ELF-1 (cell line): ENCODE data around the gene PRR20D.
A peak's percentile ranks its signal among the peaks of the same experiment; 100 is the strongest.
"Not testable (repeated sequence)": the region's sequence is repeated elsewhere in the genome, so short reads cannot be mapped to it uniquely, and the experiment has no call there.

ENCODE experiments used
- DNase-seq: peaks from one replicate; pipeline ENCODE4 v3.0.0-alpha.2; 2016; ENCODE audit warnings: low read depth, low spot score

Gene PRR20D

DNA sequence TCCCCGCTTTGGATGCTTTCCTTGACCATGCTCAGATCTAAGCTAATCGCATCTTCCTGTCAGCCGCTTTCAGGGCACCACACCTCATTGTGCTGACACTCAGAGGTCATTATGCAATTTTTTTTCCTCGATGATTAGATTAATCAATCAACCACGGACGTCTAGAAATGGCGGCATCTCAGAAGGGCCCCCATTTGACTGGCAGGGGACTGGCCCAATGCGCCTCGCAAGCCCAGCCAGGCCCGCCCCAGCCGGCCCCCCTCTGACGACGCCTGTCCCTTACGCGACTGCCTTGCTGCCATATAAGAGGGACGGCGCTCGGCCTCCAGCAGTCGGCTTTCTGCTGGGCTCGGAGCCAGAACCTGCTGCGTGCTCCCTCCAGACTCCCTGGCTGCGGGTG is at the start of gene PRR20D:
TSS of gene PRR20D (plus strand) at position 301 of the 400 bp plus-strand sequence. CDS start 387 bp downstream, outside the sequence.
- not testable (repeated sequence) for DNase-seq

DNA sequence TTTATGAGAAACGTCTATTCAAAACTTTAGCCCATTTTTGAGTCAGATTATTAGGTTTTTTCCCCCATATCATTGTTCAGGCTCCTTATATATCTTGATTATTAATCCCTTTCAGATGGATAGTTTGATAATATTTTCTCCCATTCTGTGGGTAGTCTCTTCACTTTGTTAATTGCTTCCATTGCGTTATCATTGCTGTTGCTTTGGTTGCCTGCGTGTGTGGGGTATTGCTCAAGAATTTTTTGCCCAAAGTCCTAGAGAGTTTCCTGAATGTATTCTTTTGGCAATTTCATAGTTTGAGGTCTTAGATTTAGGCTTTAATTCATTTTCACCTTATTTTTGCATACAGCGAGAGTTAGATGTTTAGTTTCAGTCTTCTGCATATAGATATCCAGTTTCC is 45.5 kb upstream of the PRR20D start:
- DNase-seq: no peak

DNA sequence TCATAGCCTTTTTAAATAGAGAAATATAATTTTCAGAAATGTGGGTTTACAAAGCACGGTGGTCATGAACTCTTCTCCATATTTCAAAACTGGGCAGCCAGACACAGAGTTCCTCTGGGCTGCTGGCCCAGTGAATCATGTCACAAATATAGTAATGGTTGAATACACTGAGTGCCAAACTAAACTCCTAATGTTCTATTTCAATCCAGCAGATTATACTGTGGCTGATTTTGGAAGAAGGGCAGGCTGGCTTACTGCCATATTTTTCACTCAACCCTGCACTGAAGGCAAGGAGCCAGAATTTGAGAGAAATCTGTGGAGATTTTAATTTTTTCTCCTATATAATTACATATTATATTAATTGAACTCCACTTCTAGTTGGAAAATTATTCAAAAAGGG is 36.8 kb upstream of the PRR20D start:
- DNase-seq: no peak

DNA sequence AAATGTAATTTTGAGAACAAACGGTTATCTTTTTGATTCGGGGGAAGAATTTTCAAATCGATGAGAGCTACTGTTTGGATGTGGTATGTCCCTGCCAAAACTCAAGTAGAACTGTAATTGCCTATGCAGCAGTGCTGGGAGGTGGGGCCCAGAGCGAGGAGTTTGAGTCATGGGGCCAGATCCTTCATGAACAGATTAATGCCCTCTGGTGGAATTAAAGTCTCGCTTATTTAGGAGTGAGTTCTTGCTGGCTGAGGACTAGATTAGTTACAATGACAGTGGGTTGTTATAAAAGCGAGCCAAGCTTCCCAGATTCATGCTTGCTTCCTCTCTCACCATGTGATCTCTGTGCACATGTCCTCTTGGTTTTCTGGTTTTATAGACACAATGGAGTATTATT is 31.5 kb upstream of the PRR20D start:
- DNase-seq: peak; percentile 9

DNA sequence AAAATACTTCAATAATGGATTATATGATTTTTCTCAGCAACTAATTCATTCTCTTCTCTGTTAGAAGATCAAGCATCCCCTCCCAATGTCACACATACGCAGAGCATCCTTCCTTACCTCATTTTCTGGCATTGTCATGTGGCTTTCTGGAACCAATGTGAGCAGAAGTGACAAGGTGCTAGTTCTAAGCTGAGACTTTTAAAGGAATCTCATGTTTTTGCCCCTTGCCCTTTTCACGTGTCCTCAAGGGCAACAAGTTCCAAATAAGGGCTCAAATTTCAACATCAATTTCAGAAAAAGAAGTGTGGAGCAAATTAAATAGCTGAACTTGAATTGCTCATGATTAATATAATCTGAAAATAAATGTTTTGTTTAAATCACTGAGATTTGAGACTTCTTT is 24.3 kb upstream of the PRR20D start:
- no peak for DNase-seq

DNA sequence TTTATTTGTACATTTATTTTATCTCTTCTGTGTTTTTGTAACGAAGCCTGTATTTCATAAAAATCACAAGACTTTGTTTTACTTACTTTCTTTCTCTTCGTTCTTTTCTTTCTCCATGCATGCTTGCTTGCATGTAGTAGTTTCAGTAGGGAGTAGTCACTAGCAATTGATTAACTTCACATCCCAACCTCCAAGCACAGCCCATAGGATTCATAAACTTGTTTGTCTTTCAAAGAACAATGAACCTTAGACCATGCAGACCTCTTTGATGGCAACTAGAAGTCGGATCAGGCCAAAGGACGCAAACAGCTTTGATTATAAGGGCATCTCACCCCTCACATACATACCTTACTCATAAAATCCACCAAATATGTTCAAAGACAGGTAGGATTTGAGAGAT is 22.8 kb upstream of the PRR20D start:
- DNase-seq: no peak

DNA sequence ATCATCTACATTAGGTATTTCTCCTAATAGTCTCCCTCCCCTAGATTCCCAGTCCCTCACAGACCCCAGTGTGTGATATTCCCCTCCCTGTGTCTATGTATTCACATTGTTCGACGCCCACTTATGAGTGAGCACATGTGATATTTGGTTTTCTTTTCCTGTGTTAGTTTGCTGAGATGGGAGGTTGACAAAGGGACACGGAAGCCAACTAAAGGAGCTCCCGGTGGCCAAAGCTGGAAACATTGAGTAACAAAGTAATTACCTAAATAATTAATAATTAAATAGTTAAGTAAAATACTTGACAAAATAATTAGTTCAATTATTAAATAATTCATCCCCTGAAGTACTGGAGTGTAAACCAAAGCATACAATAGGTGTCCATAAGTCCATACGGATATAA is 21.4 kb upstream of the PRR20D start:
- no peak for DNase-seq

DNA sequence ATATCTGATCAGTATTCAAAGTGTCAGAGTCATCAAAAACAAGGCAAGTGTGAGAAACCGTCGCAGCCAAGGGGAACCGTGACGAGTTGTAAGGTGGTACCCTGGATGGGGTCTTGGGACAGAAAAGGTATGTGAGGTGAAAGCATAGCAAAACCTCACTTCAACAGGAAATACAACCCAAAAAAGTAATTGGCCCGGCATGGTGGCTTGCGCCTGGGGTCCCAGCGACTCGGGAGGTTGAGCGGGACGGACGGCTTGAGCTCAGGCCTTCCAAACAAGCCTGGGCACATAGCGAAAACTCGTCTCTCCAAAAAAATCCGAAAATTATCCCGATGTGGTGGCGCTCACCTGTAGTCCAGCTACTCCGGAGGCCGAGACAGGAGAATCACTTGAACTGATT is 20.7 kb upstream of the PRR20D start:
- not testable (repeated sequence) for DNase-seq

DNA sequence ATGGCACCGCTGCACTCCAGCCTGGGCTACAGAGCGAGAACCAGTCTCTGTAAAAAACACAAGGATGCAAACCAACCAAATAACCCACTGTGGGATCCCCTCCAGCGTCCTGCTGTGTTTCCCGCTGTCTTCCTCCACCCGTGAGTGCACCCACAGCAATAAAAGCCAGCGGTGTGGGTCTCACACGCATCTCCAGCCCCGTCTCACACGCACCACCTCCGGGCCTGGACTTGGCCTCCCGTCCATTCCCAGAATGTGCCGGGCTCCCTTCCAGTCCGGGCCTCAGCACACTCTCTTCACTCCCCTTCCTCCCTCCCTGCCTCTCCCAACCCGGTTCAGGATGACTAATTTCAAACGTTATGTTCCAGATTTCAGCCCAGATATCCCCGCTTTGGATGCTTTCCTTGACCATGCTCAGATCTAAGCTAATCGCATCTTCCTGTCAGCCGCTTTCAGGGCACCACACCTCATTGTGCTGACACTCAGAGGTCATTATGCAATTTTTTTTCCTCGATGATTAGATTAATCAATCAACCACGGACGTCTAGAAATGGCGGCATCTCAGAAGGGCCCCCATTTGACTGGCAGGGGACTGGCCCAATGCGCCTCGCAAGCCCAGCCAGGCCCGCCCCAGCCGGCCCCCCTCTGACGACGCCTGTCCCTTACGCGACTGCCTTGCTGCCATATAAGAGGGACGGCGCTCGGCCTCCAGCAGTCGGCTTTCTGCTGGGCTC is 20.0 kb upstream of the PRR20D start, which contains the start of gene PRR20A:
TSS of gene PRR20A (plus strand) at position 684 of the 734 bp plus-strand sequence. CDS start 387 bp downstream, outside the sequence.
- not testable (repeated sequence) for DNase-seq

DNA sequence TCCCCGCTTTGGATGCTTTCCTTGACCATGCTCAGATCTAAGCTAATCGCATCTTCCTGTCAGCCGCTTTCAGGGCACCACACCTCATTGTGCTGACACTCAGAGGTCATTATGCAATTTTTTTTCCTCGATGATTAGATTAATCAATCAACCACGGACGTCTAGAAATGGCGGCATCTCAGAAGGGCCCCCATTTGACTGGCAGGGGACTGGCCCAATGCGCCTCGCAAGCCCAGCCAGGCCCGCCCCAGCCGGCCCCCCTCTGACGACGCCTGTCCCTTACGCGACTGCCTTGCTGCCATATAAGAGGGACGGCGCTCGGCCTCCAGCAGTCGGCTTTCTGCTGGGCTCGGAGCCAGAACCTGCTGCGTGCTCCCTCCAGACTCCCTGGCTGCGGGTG is 13.2 kb upstream of the PRR20D start, which contains the start of gene PRR20B:
TSS of gene PRR20B (plus strand) at position 301 of the 400 bp plus-strand sequence. CDS start 387 bp downstream, outside the sequence.
- DNase-seq: not testable (repeated sequence)

DNA sequence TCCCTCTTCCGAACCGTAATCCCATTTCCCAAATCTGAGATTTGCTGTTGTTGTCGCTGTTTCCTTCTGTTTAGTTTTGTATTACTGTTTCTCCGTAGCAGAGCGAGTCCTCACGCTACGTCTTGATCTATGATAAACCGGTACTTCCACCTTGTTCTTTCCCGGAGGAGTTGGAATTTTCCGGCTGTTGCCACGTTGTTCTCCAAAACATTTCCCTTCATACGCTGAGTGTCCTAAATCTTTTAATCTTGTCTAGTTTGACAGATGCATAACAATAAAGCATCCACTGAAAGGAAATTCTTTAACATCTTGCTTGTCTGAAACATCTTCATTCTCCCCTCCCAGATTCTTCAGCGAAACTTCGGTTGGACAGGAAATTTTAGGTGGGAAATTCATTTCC is 12.3 kb upstream of the PRR20D start:
- DNase-seq: not testable (repeated sequence)

DNA sequence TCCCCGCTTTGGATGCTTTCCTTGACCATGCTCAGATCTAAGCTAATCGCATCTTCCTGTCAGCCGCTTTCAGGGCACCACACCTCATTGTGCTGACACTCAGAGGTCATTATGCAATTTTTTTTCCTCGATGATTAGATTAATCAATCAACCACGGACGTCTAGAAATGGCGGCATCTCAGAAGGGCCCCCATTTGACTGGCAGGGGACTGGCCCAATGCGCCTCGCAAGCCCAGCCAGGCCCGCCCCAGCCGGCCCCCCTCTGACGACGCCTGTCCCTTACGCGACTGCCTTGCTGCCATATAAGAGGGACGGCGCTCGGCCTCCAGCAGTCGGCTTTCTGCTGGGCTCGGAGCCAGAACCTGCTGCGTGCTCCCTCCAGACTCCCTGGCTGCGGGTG is 6.7 kb upstream of the PRR20D start, which contains the start of gene PRR20C:
TSS of gene PRR20C (plus strand) at position 301 of the 400 bp plus-strand sequence. CDS start 387 bp downstream, outside the sequence.
- not testable (repeated sequence) for DNase-seq

DNA sequence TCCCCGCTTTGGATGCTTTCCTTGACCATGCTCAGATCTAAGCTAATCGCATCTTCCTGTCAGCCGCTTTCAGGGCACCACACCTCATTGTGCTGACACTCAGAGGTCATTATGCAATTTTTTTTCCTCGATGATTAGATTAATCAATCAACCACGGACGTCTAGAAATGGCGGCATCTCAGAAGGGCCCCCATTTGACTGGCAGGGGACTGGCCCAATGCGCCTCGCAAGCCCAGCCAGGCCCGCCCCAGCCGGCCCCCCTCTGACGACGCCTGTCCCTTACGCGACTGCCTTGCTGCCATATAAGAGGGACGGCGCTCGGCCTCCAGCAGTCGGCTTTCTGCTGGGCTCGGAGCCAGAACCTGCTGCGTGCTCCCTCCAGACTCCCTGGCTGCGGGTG is 6.5 kb downstream of the PRR20D start, which contains the start of gene PRR20E:
TSS of gene PRR20E (plus strand) at position 301 of the 400 bp plus-strand sequence. CDS start 387 bp downstream, outside the sequence.
- DNase-seq: not testable (repeated sequence)

DNA sequence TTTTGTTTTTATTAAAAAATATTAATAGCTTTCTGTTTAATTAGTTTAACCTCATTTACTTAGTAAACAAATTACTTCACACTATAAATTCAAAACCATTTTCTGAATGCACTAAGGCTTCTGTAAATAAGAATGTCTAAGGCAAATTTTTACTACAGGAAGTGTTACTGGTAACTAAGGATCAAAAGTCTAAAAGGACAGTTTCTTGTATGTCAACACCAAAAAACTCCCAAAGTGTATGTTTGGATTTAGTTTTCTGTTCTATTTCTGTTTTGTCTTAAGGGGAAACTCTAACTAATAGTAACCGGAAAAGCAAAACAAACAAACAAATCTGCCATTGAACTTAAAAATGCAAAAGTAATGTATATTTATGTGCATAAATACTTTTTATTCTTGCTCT is 31.2 kb downstream of the PRR20D start:
- no peak for DNase-seq

DNA sequence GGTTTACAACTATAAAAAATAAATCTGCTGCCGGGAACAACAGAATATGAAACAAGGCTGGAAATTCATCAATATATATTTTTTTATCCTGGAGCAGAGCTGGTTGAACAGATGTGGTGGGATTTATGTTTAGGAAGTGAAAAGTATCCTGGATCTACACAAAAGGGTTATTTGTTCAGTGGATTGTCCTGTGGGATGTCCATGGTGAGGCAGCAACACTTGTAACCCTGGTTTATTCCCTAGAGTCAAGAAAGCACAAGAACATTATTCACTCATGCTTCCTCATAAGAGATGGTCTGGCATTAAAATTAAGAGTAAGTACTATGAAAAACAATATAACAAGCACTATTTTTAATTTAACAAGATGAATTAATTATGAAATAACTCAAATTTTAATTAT is 52.6 kb downstream of the PRR20D start:
- DNase-seq: no peak
